NAMALWA (cell line): ENCODE data around the gene CPXM2.

Experiments used
- DNase-seq: peaks from one replicate; pipeline ENCODE4 v3.0.0-alpha.2; 2015; ENCODE audit warnings: low spot score

CPXM2 gene

GRCh38 chr10:123870260-123870659 lies 21.3 kb downstream of the CPXM2 start:
- no peak for DNase-seq

GRCh38 chr10:123869020-123869414 lies 22.6 kb downstream of the CPXM2 start:
- DNase-seq = no peak

- no peak for DNase-seq
Measured at GRCh38 chr10:123868038-123869019, 23.3 kb downstream of the CPXM2 start.

GRCh38 chr10:123865880-123866279 lies 25.7 kb downstream of the CPXM2 start:
- DNase-seq = no peak

GRCh38 chr10:123865350-123865749 lies 26.3 kb downstream of the CPXM2 start:
- no peak for DNase-seq

DNA sequence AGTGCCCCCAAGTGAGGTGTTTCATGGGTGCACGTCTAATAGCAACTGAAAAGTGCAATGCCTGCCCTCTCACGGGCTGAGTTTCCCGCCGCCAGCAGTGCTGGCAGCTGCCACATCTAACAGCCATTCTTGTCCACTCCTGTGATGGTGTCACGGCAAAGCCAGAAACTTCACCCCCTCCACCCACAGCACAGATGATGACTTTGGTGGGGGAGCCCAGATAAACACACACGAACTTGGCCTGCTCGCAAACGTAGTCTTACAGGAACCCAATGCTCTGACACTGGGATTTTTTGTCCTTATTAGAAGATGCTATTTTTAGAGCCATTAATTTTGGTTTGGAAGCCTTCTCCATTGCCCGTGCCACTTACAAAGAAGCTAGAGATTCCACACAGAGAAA lies 26.7 kb downstream of the CPXM2 start:
- no peak for DNase-seq

- no peak for DNase-seq
Measured at GRCh38 chr10:123863721-123864482, 27.7 kb downstream of the CPXM2 start.

DNA sequence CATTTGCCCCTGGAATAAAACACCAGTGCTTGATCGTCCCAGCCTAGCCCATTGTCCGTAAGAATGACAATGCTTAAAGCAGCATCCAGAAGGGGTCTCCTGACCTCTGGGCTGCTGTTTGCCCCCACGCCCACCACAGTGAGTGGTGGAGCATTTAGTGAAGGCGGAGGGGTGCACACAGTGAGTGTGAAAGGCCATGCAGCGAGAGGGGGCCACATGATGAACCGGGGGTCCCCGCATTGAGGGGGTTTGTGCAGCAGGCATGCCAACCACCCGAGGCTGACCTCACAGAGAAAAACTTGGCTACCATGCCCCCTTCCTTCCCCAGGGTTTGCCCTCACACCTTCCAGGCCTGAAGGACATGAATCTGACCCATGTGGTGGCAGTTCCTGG lies 28.4 kb downstream of the CPXM2 start:
- no peak for DNase-seq

- DNase-seq = no peak
Measured at GRCh38 chr10:123862421-123863182, 29.0 kb downstream of the CPXM2 start.

GRCh38 chr10:123860856-123861255 lies 30.8 kb downstream of the CPXM2 start:
- no peak for DNase-seq

DNA sequence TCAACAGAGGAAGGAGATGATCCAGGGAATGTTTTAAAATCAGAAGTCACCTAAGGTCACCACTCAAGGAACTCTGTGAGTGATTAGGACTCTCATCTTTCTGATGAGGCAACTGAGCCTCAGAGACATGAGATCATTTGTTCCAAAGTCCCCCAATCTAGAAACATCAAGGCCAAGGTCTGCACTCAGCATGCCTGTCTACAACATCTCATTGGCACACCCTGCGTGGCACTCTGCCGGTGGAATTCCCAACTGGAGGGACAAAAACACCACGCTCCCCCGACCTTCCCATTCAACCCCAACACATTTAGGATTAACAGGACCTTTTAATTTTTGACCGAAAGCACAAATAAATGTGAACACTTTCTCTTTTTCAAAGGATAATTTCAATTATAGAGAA lies 31.4 kb downstream of the CPXM2 start:
- no peak for DNase-seq

DNA sequence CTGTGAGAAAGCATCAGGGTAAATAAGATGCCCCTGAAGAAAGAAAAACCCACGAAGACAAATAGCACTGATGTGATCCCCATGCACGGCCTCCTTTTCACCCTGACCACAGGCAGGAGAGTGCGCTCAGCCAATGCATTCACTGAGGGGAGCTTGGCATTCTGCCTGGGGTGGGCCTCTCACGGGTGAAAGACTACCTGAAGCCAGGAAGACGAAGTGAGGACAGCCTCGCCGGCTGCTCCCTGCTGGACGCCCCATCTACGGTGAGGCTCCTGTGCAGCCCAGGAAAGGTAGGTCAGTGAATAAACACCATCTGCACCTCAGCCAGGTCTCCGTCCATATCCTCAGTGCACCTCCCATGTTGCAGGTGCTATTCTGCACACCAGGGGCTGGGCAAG lies 32.0 kb downstream of the CPXM2 start:
- no peak for DNase-seq

GRCh38 chr10:123858907-123859652 lies 32.5 kb downstream of the CPXM2 start:
- DNase-seq = no peak

GRCh38 chr10:123858077-123858681 lies 33.4 kb downstream of the CPXM2 start:
- no peak for DNase-seq

DNA sequence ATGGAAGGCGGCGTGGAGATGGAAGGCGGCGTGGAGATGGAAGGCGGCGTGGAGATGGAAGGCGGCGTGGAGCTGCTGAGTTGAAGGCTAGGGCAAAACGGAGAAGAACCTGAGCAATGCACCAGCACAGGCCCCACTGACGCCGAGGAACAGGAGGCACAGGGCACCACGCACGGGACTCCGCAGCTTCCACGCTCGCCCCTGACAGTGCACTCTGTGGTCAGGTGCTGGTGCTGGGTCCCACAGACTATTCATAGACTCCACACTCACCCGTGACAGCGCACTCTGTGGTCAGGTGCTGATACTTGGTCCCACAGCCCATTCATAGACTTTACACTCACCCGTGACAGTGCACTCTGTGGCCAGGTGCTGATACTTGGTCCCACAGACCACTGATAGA lies 34.0 kb downstream of the CPXM2 start:
- no peak for DNase-seq

GRCh38 chr10:123855008-123855684 lies 36.5 kb downstream of the CPXM2 start:
- DNase-seq = no peak

DNA sequence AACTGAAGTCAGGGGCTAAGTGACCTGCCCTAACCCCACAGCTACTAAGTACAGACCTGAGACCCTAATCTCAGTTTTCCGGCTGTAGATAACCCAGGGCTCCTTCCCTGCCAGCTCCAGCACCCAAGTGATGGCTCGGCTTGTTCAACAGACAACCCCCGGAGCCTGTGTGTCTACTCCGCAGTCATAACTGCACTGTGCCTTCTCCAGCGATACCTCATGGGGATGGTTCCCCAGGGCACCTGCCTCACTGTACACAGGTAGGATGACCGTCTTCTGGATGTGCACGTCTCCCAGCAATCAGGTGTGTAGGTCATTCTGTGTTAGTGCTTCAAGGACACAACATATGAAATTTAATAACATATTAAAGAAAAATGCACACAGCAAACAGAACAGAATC lies 37.1 kb downstream of the CPXM2 start:
- DNase-seq = no peak

DNA sequence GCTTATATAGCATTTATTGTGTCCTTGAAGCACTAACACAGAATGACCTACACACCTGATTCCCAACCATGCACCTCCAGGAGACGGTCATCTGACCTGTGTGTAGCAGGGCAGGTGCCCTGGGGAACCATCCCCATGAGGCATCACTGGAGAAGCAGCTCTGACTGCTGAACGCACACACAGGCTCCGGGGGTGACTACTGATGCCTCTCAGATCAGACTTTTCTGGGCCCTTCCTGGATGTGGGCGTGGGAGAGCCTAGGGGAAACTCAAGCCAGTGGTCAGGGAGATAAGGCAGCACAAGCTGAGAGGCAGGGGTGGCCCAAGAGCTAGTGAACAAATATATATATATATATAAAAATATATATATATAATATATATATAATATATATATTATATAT lies 37.6 kb downstream of the CPXM2 start:
- no peak for DNase-seq

DNA sequence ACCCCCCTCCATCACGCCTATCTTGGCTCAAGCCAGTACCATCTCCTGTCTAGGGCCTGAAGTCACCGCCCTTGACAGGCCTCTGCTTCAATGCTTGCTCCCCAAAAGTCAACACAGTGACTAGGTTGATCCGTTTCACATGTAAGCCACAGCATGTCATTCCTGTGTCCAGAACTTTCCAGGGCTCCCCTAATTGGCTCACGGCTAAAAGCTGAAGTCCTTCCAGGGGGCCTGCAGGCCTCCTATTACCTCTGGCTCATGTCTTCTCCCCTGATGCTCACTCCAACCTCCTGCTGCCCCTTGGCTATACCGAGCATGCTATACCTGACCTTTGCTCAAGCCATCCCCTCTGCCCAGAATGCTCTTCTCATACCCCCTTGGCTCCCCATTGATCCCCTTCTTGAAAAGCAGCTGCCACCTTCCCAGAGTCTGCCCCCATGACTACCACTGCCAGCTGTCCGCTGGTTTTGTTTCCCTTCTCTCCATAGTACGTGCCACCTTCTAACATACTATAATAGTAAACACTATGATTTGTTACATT lies 39.1 kb downstream of the CPXM2 start:
- no peak for DNase-seq
